ENCODE data around the gene ESPNL.

DNA sequence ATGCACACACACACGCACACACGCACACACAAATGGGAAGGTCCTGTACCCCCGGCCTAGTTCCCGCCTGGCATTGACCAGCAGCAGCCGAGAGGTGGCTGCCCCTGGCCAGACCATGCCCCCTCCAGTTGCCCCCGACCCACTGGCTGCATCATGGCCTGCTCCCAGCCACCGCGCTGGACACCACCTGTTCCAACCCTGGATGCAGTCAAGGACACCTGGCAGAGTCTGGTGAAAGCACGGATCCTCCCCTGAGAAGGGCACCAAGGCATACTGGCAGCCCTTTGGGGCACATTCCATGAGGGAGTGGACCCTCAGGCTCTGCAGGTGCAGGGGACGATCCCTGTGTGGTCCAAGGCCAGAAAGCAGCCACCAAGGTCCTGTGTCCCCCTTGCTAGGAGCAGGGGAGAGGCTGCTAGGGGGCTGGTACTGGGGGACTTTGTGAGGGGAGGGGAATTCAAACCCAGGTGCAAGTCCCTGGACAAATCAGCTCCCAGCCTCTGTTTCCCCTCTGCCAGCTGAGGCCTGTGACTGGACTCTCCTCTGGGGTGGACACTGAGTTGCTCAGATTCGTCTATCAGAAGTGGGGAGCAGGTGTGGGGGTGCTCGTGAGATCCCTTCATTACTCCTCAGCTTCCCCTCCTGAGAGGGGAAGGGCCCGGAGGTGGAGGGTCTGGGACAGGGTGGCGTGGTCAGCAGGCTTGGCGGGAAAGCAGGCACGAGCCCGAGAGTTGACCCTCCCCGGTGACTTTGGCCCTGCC lies 3.5 kb downstream of the ESPNL start:
- TF ChIP-seq, protein P1, sequence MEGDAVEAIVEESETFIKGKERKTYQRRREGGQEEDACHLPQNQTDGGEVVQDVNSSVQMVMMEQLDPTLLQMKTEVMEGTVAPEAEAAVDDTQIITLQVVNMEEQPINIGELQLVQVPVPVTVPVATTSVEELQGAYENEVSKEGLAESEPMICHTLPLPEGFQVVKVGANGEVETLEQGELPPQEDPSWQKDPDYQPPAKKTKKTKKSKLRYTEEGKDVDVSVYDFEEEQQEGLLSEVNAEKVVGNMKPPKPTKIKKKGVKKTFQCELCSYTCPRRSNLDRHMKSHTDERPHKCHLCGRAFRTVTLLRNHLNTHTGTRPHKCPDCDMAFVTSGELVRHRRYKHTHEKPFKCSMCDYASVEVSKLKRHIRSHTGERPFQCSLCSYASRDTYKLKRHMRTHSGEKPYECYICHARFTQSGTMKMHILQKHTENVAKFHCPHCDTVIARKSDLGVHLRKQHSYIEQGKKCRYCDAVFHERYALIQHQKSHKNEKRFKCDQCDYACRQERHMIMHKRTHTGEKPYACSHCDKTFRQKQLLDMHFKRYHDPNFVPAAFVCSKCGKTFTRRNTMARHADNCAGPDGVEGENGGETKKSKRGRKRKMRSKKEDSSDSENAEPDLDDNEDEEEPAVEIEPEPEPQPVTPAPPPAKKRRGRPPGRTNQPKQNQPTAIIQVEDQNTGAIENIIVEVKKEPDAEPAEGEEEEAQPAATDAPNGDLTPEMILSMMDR (IDR thresholded peaks at IDR 0.05): no peak
- TF ChIP-seq POLR2AphosphoS5 (IDR thresholded peaks at IDR 0.05) (no peak), EP300 (IDR thresholded peaks at IDR 0.05; ENCODE audit: low read depth) (no peak)

All from transverse colon (tissue), 4 donors.